ENCODE measurements around the gene HTR2A. TPM values are rescaled to one million over a fixed set of nuclear protein-coding genes. Genes with fewer than 3 reads are reported as not detected.

Gene HTR2A
- total RNA-seq, 5 donors from 2014 or later (not counting 1 experiment from before 2014, with no cell fraction given) = not detected

- Mint-ChIP-seq H3K27ac (no peak overlapping the region), H3K27me3 (peaks cover 9 to 22% of the 10 kb centered on the region in 2 donors), H3K4me1 (no peaks in the 10 kb centered on the region), H3K9me3 (peaks cover 0 to 3% (median 0%) of the 10 kb centered on the region in 3 donors), H3K36me3 (no peaks in the 10 kb centered on the region), H3K4me3 (no peak overlapping the region)
- WGBS (ENCODE audit: insufficient coverage) = no CpG with 5 or more reads among the region's 1 CpG
- Histone ChIP-seq H3K4me3 (ENCODE audit: control insufficient read depth in 1 of 2, extremely low read depth in 1 of 2, low read length in 1 of 2) (no peak overlapping the region), H3K36me3 (ENCODE audit: control insufficient read depth in 2 of 2, extremely low read depth in 1 of 2, insufficient read depth in 1 of 2, low read length in 1 of 2) (no peaks in the 10 kb centered on the region), H3K9me3 (no peaks in the 10 kb centered on the region), H3K4me1 (ENCODE audit: control insufficient read depth in 1 of 2, extremely low read depth in 1 of 2, insufficient read depth in 2 of 2, low read length in 2 of 2) (no peaks in the 10 kb centered on the region), H3K27me3 (replicated peaks in 1 of 2; ENCODE audit: control insufficient read depth in 2 of 2, extremely low read depth in 1 of 2, insufficient read depth in 2 of 2, low read length in 1 of 2) (no peaks in the 10 kb centered on the region), H3K27ac (ENCODE audit: low read length) (no peak overlapping the region)
- DNase-seq (no peak), ATAC-seq (replicated peaks in 1 of 4) (no peak)
- ChIA-PET CTCF (no interaction called here), POLR2A (no interaction called here)
These were observed 16.9 kb upstream of the HTR2A start for GRCh38 chr13:46913757-46914156.

DNA sequence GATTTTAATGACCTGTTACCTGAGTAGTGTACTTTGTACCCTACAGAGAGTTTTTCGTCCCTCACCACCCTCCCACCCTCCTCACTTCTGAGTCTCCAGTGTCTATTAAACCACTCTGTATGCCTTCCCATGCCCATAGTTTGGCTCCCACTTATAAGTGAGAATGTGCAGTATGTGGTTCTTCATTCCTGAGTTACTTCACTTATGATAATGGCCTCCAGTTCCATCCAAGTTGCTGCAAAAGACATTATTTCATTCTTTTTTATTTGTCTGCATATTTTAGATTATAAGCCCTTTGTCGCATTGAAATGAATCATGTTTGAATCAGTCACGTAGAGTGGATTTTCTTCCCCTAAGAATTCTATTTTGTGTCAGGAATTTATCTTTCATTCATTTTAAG is 12.2 kb upstream of the HTR2A start:
- Mint-ChIP-seq H3K4me3 (no peak overlapping the region), H3K27ac (no peak overlapping the region), H3K27me3 (peaks cover 7 to 21% of the 10 kb centered on the region in 2 donors), H3K9me3 (no peaks in the 10 kb centered on the region), H3K4me1 (no peaks in the 10 kb centered on the region), H3K36me3 (no peaks in the 10 kb centered on the region)
- CTCF ChIA-PET = no interaction called here
- Histone ChIP-seq H3K27ac (ENCODE audit: low read length) (no peak overlapping the region), H3K4me3 (ENCODE audit: control insufficient read depth in 1 of 2, extremely low read depth in 1 of 2, low read length in 1 of 2) (no peak overlapping the region), H3K36me3 (ENCODE audit: control insufficient read depth in 2 of 2, extremely low read depth in 1 of 2, insufficient read depth in 1 of 2, low read length in 1 of 2) (no peaks in the 10 kb centered on the region), H3K4me1 (ENCODE audit: control insufficient read depth in 1 of 2, extremely low read depth in 1 of 2, insufficient read depth in 2 of 2, low read length in 2 of 2) (no peaks in the 10 kb centered on the region), H3K27me3 (replicated peaks in 1 of 2; ENCODE audit: control insufficient read depth in 2 of 2, extremely low read depth in 1 of 2, insufficient read depth in 2 of 2, low read length in 1 of 2) (no peaks in the 10 kb centered on the region), H3K9me3 (no peaks in the 10 kb centered on the region)
- no peak for DNase-seq
- POLR2A ChIA-PET = no interaction called here
- WGBS (ENCODE audit: insufficient coverage) = no CpG with 5 or more reads among the region's 3 CpGs
- no peak for ATAC-seq (replicated peaks in 1 of 4)

- no peak overlapping the region for H3K4me3 ChIP-seq (ENCODE audit: control insufficient read depth in 1 of 2, extremely low read depth in 1 of 2, low read length in 1 of 2)
- Mint-ChIP-seq H3K27me3 (peaks cover 7 to 21% of the 10 kb centered on the region in 2 donors), H3K9me3 (no peaks in the 10 kb centered on the region), H3K4me1 (no peaks in the 10 kb centered on the region), H3K27ac (no peak overlapping the region), H3K4me3 (no peak overlapping the region), H3K36me3 (no peaks in the 10 kb centered on the region)
- no CpG with 5 or more reads among the region's 2 CpGs for WGBS (ENCODE audit: insufficient coverage)
- H3K27ac ChIP-seq (ENCODE audit: low read length) = no peak overlapping the region
- ATAC-seq (replicated peaks in 1 of 4) (no peak), DNase-seq (no peak)
- H3K36me3 ChIP-seq (ENCODE audit: control insufficient read depth in 2 of 2, extremely low read depth in 1 of 2, insufficient read depth in 1 of 2, low read length in 1 of 2) = no peaks in the 10 kb centered on the region
- no peaks in the 10 kb centered on the region for H3K27me3 ChIP-seq (replicated peaks in 1 of 2; ENCODE audit: control insufficient read depth in 2 of 2, extremely low read depth in 1 of 2, insufficient read depth in 2 of 2, low read length in 1 of 2)
- ChIA-PET CTCF (no interaction called here), POLR2A (no interaction called here)
- no peaks in the 10 kb centered on the region for H3K4me1 ChIP-seq (ENCODE audit: control insufficient read depth in 1 of 2, extremely low read depth in 1 of 2, insufficient read depth in 2 of 2, low read length in 2 of 2)
- H3K9me3 ChIP-seq = no peaks in the 10 kb centered on the region
These were observed 11.6 kb upstream of the HTR2A start for GRCh38 chr13:46908501-46908900.

GRCh38 chr13:46906405-46906804 is 9.6 kb upstream of the HTR2A start:
- Mint-ChIP-seq H3K36me3 (no peaks in the 10 kb centered on the region), H3K27me3 (peaks cover 7 to 34% of the 10 kb centered on the region in 2 donors), H3K4me3 (no peak overlapping the region), H3K9me3 (no peaks in the 10 kb centered on the region), H3K4me1 (no peaks in the 10 kb centered on the region), H3K27ac (no peak overlapping the region)
- DNase-seq (no peak), ATAC-seq (replicated peaks in 1 of 4) (no peak)
- ChIA-PET POLR2A (no interaction called here), CTCF (interaction anchor here in 1 of 2 donors (0.7 kb wide), 1 partner anchor 12 kb away, joined by 3 read pairs; no protein-coding TSS in a partner anchor)
- no peaks in the 10 kb centered on the region for H3K9me3 ChIP-seq
- no peaks in the 10 kb centered on the region for H3K36me3 ChIP-seq (ENCODE audit: control insufficient read depth in 2 of 2, extremely low read depth in 1 of 2, insufficient read depth in 1 of 2, low read length in 1 of 2)
- H3K27me3 ChIP-seq (replicated peaks in 1 of 2; ENCODE audit: control insufficient read depth in 2 of 2, extremely low read depth in 1 of 2, insufficient read depth in 2 of 2, low read length in 1 of 2) = no peaks in the 10 kb centered on the region
- no peak overlapping the region for H3K27ac ChIP-seq (ENCODE audit: low read length)
- H3K4me1 ChIP-seq (ENCODE audit: control insufficient read depth in 1 of 2, extremely low read depth in 1 of 2, insufficient read depth in 2 of 2, low read length in 2 of 2) = no peaks in the 10 kb centered on the region
- no peak overlapping the region for H3K4me3 ChIP-seq (ENCODE audit: control insufficient read depth in 1 of 2, extremely low read depth in 1 of 2, low read length in 1 of 2)

DNA sequence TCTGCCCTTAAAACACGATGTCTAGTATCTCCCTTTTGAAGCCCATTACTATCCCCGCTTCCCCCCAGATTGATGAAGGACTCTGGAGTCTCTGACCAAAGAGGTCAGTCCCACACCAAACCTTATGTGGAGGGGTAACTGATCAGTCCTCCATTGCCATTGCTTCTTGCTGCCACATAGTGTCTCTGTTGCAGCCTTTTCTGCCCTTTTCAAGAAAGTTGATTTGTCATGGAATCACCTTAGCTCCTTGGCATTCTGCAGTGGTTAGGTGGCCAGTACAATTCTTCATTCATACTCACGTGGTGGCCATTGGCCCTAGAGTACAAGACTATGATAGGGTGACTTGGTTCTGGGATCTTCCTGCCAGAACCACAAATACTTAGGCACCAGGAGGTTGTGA is 8.4 kb upstream of the HTR2A start:
- POLR2A ChIA-PET = no interaction called here
- Histone ChIP-seq H3K27ac (ENCODE audit: low read length) (no peak overlapping the region), H3K4me3 (ENCODE audit: control insufficient read depth in 1 of 2, extremely low read depth in 1 of 2, low read length in 1 of 2) (no peak overlapping the region), H3K4me1 (ENCODE audit: control insufficient read depth in 1 of 2, extremely low read depth in 1 of 2, insufficient read depth in 2 of 2, low read length in 2 of 2) (no peaks in the 10 kb centered on the region), H3K27me3 (replicated peaks in 1 of 2; ENCODE audit: control insufficient read depth in 2 of 2, extremely low read depth in 1 of 2, insufficient read depth in 2 of 2, low read length in 1 of 2) (no peaks in the 10 kb centered on the region), H3K9me3 (no peaks in the 10 kb centered on the region), H3K36me3 (ENCODE audit: control insufficient read depth in 2 of 2, extremely low read depth in 1 of 2, insufficient read depth in 1 of 2, low read length in 1 of 2) (no peaks in the 10 kb centered on the region)
- H3K4me1 Mint-ChIP-seq = no peaks in the 10 kb centered on the region
- no peaks in the 10 kb centered on the region for H3K36me3 Mint-ChIP-seq
- no peak for DNase-seq
- H3K9me3 Mint-ChIP-seq = no peaks in the 10 kb centered on the region
- H3K27me3 Mint-ChIP-seq = peaks cover 0 to 29% of the 10 kb centered on the region in 2 donors
- WGBS (ENCODE audit: insufficient coverage) = no CpG with 5 or more reads among the region's 3 CpGs
- no peak overlapping the region for H3K27ac Mint-ChIP-seq
- ATAC-seq (replicated peaks in 1 of 4) = no peak
- CTCF ChIA-PET = no interaction called here
- H3K4me3 Mint-ChIP-seq = no peak overlapping the region

GRCh38 chr13:46903748-46904147 is 6.9 kb upstream of the HTR2A start:
- Histone ChIP-seq H3K4me3 (ENCODE audit: control insufficient read depth in 1 of 2, extremely low read depth in 1 of 2, low read length in 1 of 2) (no peak overlapping the region), H3K27me3 (replicated peaks in 1 of 2; ENCODE audit: control insufficient read depth in 2 of 2, extremely low read depth in 1 of 2, insufficient read depth in 2 of 2, low read length in 1 of 2) (no peaks in the 10 kb centered on the region), H3K4me1 (ENCODE audit: control insufficient read depth in 1 of 2, extremely low read depth in 1 of 2, insufficient read depth in 2 of 2, low read length in 2 of 2) (no peaks in the 10 kb centered on the region), H3K27ac (ENCODE audit: low read length) (no peak overlapping the region), H3K36me3 (ENCODE audit: control insufficient read depth in 2 of 2, extremely low read depth in 1 of 2, insufficient read depth in 1 of 2, low read length in 1 of 2) (no peaks in the 10 kb centered on the region), H3K9me3 (no peaks in the 10 kb centered on the region)
- POLR2A ChIA-PET = no interaction called here
- CTCF ChIA-PET = no interaction called here
- Mint-ChIP-seq H3K27ac (no peak overlapping the region), H3K4me3 (no peak overlapping the region), H3K36me3 (no peaks in the 10 kb centered on the region), H3K9me3 (no peaks in the 10 kb centered on the region), H3K4me1 (no peaks in the 10 kb centered on the region), H3K27me3 (peaks cover 4 to 24% of the 10 kb centered on the region in 2 donors)
- ATAC-seq (replicated peaks in 1 of 4) (no peak), DNase-seq (no peak)
- no CpG with 5 or more reads among the region's 1 CpG for WGBS (ENCODE audit: insufficient coverage)

- peaks cover 3 to 4% (median 4%) of the 10 kb centered on the region in 3 donors for H3K4me1 Mint-ChIP-seq
- no peaks in the 10 kb centered on the region for H3K9me3 Mint-ChIP-seq
- H3K36me3 ChIP-seq (ENCODE audit: control insufficient read depth in 2 of 2, extremely low read depth in 1 of 2, insufficient read depth in 1 of 2, low read length in 1 of 2) = no peaks in the 10 kb centered on the region
- no peaks in the 10 kb centered on the region for H3K9me3 ChIP-seq
- H3K4me1 ChIP-seq (ENCODE audit: control insufficient read depth in 1 of 2, extremely low read depth in 1 of 2, insufficient read depth in 2 of 2, low read length in 2 of 2) = peaks cover 0 to 5% of the 10 kb centered on the region in 2 experiments
- ChIA-PET POLR2A (no interaction called here), CTCF (interaction anchor here in 1 of 2 donors (0.7 kb wide), 1 partner anchor 31 kb away, joined by 3 read pairs; no protein-coding TSS in a partner anchor)
- H3K4me3 ChIP-seq (ENCODE audit: control insufficient read depth in 1 of 2, extremely low read depth in 1 of 2, low read length in 1 of 2) = no peak overlapping the region
- peaks cover 0 to 10% of the 10 kb centered on the region in 2 experiments for H3K27me3 ChIP-seq (replicated peaks in 1 of 2; ENCODE audit: control insufficient read depth in 2 of 2, extremely low read depth in 1 of 2, insufficient read depth in 2 of 2, low read length in 1 of 2)
- H3K36me3 Mint-ChIP-seq = no peaks in the 10 kb centered on the region
- no peak for DNase-seq
- no peak overlapping the region for H3K27ac ChIP-seq (ENCODE audit: low read length)
- H3K27ac Mint-ChIP-seq = no peak overlapping the region
- H3K4me3 Mint-ChIP-seq = no peak overlapping the region
- ATAC-seq (replicated peaks in 1 of 4) = no peak
- WGBS (ENCODE audit: insufficient coverage) = no CpG with 5 or more reads among the region's 1 CpG
- H3K27me3 Mint-ChIP-seq = peaks cover 20 to 32% of the 10 kb centered on the region in 2 donors
These were observed 4.9 kb upstream of the HTR2A start for GRCh38 chr13:46901721-46902120.

Measured in T-cell (primary cell).